ENCODE measurements around the gene DYNC1LI1.

The DYNC1LI1 gene

GRCh38 chr3:32502118-32502945 is 68.3 kb downstream of the DYNC1LI1 start, which contains the start of gene CMTM6:
CMTM6 (minus strand) TSS chr3:32502852; CDS start chr3:32502745, 107 bp downstream.
- H3K4me3 ChIP-seq (ENCODE audit: low read depth, low read length), result peak within 1 kb of the TSS; percentile 78
- DNase-seq (ENCODE audit: low read depth), result peak; percentile 85
- TF ChIP-seq CTCF (IDR thresholded peaks at IDR 0.05; ENCODE audit: insufficient read depth, low read depth, low read length, missing control alignments), result no peak

DNA sequence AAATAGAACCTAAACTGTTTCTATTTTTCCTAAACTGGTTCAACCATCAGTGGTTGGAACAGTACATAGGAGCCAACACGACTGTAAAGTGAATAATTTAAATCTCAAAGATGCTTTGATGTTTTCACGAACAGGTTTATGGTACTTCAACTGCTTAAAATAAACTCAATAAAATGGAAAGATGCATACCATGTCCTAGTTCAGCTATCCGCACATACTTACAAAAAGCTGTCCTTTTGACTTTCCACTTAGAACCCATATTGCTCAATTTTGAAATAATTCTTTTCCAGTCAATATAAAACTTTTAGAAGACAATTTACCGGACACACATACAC is 68.9 kb downstream of the DYNC1LI1 start:
- no peak for TF ChIP-seq CTCF (IDR thresholded peaks at IDR 0.05; ENCODE audit: insufficient read depth, low read depth, low read length, missing control alignments)
- no peak for DNase-seq (ENCODE audit: low read depth)
- H3K4me3 ChIP-seq (ENCODE audit: low read depth, low read length), result peak overlapping the region; percentile 78

DNA sequence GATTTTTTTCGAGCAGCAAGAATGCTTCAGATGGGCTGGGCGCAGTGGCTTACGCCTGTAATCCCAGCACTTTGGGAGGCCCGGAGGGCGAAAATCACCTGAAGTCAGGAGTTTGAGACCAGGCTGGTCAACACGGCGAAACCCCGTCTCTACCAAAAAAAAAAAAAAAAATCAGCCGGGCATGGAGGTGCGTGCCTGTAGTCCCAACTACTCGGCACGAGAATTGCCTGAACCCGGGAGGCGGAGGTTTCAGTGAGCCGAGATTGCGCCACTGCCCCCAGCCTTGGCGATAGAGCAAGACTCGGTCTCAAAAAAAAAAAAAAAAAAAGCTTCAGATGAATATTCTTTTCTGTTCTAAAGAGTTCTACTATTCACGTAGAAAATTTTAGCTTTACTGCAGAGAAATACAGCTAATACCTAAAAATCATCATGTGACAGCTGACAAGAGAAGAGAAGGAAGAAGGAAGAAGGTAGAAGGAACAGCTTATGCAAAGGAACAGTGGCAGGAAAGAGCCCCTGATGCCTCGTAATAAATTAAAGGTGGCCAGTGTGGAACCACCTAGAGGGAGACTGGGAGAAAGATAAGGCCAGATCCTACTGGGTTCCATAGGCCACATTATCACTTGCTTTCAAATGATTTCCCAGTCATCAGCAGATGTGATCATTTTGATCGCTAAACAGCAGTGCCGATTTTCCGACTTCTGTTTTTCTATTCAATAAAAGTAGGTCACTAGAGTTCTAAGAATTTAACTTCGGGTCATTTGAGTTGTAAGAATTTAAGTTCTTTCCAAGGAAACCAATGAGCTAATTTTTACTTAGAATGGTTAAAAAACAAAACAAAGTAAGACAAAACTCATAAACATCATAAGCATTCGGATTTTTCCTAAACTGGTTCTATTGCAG is 69.5 kb downstream of the DYNC1LI1 start:
- peak; percentile 10 for DNase-seq (ENCODE audit: low read depth)

GRCh38 chr3:32500231-32500630 is 70.4 kb downstream of the DYNC1LI1 start:
- peak overlapping the region; percentile 78; the same call in 1 of the 2 replicates for H3K4me3 ChIP-seq (ENCODE audit: low read depth, low read length)
- no peak for TF ChIP-seq CTCF (IDR thresholded peaks at IDR 0.05; ENCODE audit: insufficient read depth, low read depth, low read length, missing control alignments)
- DNase-seq (ENCODE audit: low read depth), result no peak

More for the DNA sequence above, 69.5 kb downstream of the DYNC1LI1 start:
- peak overlapping the region; percentile 78 for H3K4me3 ChIP-seq (ENCODE audit: low read depth, low read length)
- no peak for TF ChIP-seq CTCF (IDR thresholded peaks at IDR 0.05; ENCODE audit: insufficient read depth, low read depth, low read length, missing control alignments)

DNA sequence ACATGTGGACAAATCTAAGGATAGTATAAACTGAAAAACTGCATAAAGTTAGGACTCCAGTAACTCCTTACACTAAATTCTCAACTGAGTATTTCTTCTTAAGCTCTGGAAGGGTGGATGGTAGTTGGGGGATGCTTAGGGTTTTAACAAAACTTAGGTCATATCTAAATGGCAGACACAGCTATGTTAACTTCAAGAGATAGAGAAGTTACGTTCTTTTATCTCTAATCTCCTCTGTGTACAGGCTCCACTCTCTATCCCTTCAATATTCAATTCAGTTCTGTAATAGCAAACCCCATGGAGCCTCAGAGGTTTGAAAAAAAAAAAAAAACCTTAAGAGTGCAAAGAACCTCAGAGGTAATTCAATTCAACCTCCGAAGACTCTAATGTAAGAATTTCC is 71.1 kb downstream of the DYNC1LI1 start:
- no peak for DNase-seq (ENCODE audit: low read depth)
- no peak for TF ChIP-seq CTCF (IDR thresholded peaks at IDR 0.05; ENCODE audit: insufficient read depth, low read depth, low read length, missing control alignments)
- H3K4me3 ChIP-seq (ENCODE audit: low read depth, low read length), result no peak overlapping the region

GRCh38 chr3:32498992-32499391 is 71.7 kb downstream of the DYNC1LI1 start:
- no peak for TF ChIP-seq CTCF (IDR thresholded peaks at IDR 0.05; ENCODE audit: insufficient read depth, low read depth, low read length, missing control alignments)
- DNase-seq (ENCODE audit: low read depth), result no peak
- no peak overlapping the region for H3K4me3 ChIP-seq (ENCODE audit: low read depth, low read length)

All from GM12865 (cell line).